GM12892 (cell line): ENCODE results near the gene STAC2. TPM values are rescaled to one million over a fixed set of nuclear protein-coding genes. Genes with fewer than 3 reads are reported as not detected.
"Not testable (repeated sequence)": the region's sequence is repeated elsewhere in the genome, so short reads cannot be mapped to it uniquely, and the experiment has no call there.

ENCODE experiments used
- DNase-seq: peaks from one replicate; pipeline ENCODE4 v3.0.0; 2011; ENCODE audit not compliant: insufficient read length
- FAIRE-seq: peaks from 2 replicates; lab custom pipeline; 2011; peaks lifted over from hg19 to GRCh38; lab: Jason Lieb, UNC
- POLR2A ChIP-seq: IDR thresholded peaks from 2 replicates; pipeline ENCODE4 v1.6.1; 2011; ENCODE audit warnings: low read depth, low read length, control low read depth
- POLR2AphosphoS5 ChIP-seq: IDR thresholded peaks from 2 replicates; pipeline ENCODE4 v1.6.1; 2011; ENCODE audit warnings: low read depth, low read length, control low read depth
- TAF1 ChIP-seq: IDR thresholded peaks from 2 replicates; pipeline ENCODE4 v1.6.1; 2011; ENCODE audit warnings: low read depth, mild to moderate bottlenecking, control low read depth, low read length, borderline replicate concordance
- polyA plus RNA-seq: library from polyadenylated mRNA; unstranded; fragments of >200 nt; gene quantifications from one replicate; pipeline ENCODE4 v1.2.1, GENCODE V29; 2012; ENCODE audit warnings: missing spikeins, inconsistent platforms; ENCODE audit not compliant: missing spikeins

The STAC2 gene
- not detected for polyA plus RNA-seq

GRCh38 chr17:39225308-39225958, at the start of gene STAC2:
TSS of gene STAC2 (minus strand) at chr17:39225945. CDS start at chr17:39225502, 443 bp downstream.
- TF ChIP-seq POLR2AphosphoS5: no peak
- no peak for TF ChIP-seq TAF1
- no peak for TF ChIP-seq POLR2A
- DNase-seq (peak; percentile 29), FAIRE-seq (no peak)

GRCh38 chr17:39271546-39271945, 45.8 kb upstream of the STAC2 start:
- FAIRE-seq: no peak
- TF ChIP-seq TAF1 (no peak), POLR2AphosphoS5 (no peak), POLR2A (no peak)
- no peak for DNase-seq

- no peak for TF ChIP-seq POLR2AphosphoS5
- TF ChIP-seq TAF1: no peak
- no peak for TF ChIP-seq POLR2A
- DNase-seq (no peak), FAIRE-seq (no peak)
Observed at GRCh38 chr17:39270923-39271322, 45.2 kb upstream of the STAC2 start.

GRCh38 chr17:39264119-39264518, 38.4 kb upstream of the STAC2 start:
- TF ChIP-seq POLR2AphosphoS5 (no peak), TAF1 (no peak), POLR2A (no peak)
- FAIRE-seq (no peak), DNase-seq (no peak)

GRCh38 chr17:39261286-39261685, 35.5 kb upstream of the STAC2 start:
- FAIRE-seq (peak; percentile 42), DNase-seq (no peak)
- TF ChIP-seq POLR2A (no peak), TAF1 (no peak), POLR2AphosphoS5 (no peak)

GRCh38 chr17:39252788-39253460, 27.2 kb upstream of the STAC2 start:
- DNase-seq: no peak

GRCh38 chr17:39251997-39252396, 26.3 kb upstream of the STAC2 start:
- FAIRE-seq (no peak), DNase-seq (no peak)
- TF ChIP-seq POLR2AphosphoS5 (no peak), TAF1 (no peak), POLR2A (no peak)

More at GRCh38 chr17:39252788-39253460, 27.2 kb upstream of the STAC2 start:
- no peak for FAIRE-seq
- TF ChIP-seq POLR2AphosphoS5: no peak
- TF ChIP-seq POLR2A: no peak
- TF ChIP-seq TAF1: no peak

GRCh38 chr17:39250076-39250475, 24.3 kb upstream of the STAC2 start:
- not testable (repeated sequence) for FAIRE-seq, DNase-seq

- FAIRE-seq (no peak), DNase-seq (no peak)
Observed at GRCh38 chr17:39246274-39246673, 20.5 kb upstream of the STAC2 start.

GRCh38 chr17:39244600-39245570, 19.1 kb upstream of the STAC2 start:
- no peak for DNase-seq
- FAIRE-seq: peak; percentile 96

More at GRCh38 chr17:39246274-39246673, 20.5 kb upstream of the STAC2 start:
- TF ChIP-seq POLR2A (no peak), POLR2AphosphoS5 (no peak), TAF1 (no peak)

GRCh38 chr17:39244016-39244599, 18.4 kb upstream of the STAC2 start:
- FAIRE-seq: no peak
- no peak for DNase-seq
- TF ChIP-seq TAF1: no peak
- no peak for TF ChIP-seq POLR2AphosphoS5
- TF ChIP-seq POLR2A: no peak

More at GRCh38 chr17:39244600-39245570, 19.1 kb upstream of the STAC2 start:
- TF ChIP-seq POLR2AphosphoS5: no peak
- TF ChIP-seq POLR2A: no peak
- no peak for TF ChIP-seq TAF1
